Measurements from ENCODE around the gene NXPE4.
"Not testable (repeated sequence)": the region's sequence is repeated elsewhere in the genome, so short reads cannot be mapped to it uniquely, and the experiment has no call there.

DNA sequence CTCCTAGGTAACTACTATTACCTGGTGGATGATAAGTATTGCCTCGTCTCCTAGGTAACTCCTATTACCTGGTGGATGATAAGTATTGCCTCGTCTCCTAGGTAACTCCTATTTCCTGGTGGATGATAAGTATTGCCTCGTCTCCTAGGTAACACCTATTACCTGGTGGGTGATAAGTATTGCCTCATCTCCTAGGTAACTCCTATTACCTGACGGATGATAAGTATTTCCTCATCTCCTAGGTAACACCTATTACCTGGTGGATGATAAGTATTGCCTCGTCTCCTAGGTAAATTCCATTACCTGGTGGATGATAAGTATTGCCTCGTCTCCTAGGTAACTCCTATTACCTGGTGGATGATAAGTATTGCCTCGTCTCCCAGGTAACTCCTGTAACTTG is 7.6 kb upstream of the NXPE4 start:
- not testable (repeated sequence) for TF ChIP-seq POLR2A (IDR thresholded peaks at IDR 0.05)
- TF ChIP-seq, protein P1, sequence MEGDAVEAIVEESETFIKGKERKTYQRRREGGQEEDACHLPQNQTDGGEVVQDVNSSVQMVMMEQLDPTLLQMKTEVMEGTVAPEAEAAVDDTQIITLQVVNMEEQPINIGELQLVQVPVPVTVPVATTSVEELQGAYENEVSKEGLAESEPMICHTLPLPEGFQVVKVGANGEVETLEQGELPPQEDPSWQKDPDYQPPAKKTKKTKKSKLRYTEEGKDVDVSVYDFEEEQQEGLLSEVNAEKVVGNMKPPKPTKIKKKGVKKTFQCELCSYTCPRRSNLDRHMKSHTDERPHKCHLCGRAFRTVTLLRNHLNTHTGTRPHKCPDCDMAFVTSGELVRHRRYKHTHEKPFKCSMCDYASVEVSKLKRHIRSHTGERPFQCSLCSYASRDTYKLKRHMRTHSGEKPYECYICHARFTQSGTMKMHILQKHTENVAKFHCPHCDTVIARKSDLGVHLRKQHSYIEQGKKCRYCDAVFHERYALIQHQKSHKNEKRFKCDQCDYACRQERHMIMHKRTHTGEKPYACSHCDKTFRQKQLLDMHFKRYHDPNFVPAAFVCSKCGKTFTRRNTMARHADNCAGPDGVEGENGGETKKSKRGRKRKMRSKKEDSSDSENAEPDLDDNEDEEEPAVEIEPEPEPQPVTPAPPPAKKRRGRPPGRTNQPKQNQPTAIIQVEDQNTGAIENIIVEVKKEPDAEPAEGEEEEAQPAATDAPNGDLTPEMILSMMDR (IDR thresholded peaks at IDR 0.05): not testable (repeated sequence)
